ENCODE measurements around the gene TKTL1.
"Not testable (repeated sequence)": the region's sequence is repeated elsewhere in the genome, so short reads cannot be mapped to it uniquely, and the experiment has no call there.

TKTL1 gene

GRCh38 chrX:154343620-154344019 is 48.0 kb downstream of the TKTL1 start:
- not testable (repeated sequence) for DNase-seq (ENCODE audit: low spot score)

GRCh38 chrX:154348114-154348531 is 52.5 kb downstream of the TKTL1 start:
- DNase-seq (ENCODE audit: low spot score), result no peak

GRCh38 chrX:154348646-154349358 is 53.2 kb downstream of the TKTL1 start:
- no peak for DNase-seq (ENCODE audit: low spot score)

- no peak for DNase-seq (ENCODE audit: low spot score)
Observed at GRCh38 chrX:154349359-154349935, 53.9 kb downstream of the TKTL1 start.

GRCh38 chrX:154349979-154350378 is 54.4 kb downstream of the TKTL1 start:
- DNase-seq (ENCODE audit: low spot score), result no peak

- DNase-seq (ENCODE audit: low spot score), result no peak
Observed at GRCh38 chrX:154350429-154351182, 55.0 kb downstream of the TKTL1 start.

- peak; percentile 30 for DNase-seq (ENCODE audit: low spot score)
Observed at GRCh38 chrX:154351183-154352011, 55.8 kb downstream of the TKTL1 start.

GRCh38 chrX:154352012-154352401 is 56.4 kb downstream of the TKTL1 start:
- DNase-seq (ENCODE audit: low spot score), result no peak

- no peak for DNase-seq (ENCODE audit: low spot score)
Observed at GRCh38 chrX:154352466-154352865, 56.9 kb downstream of the TKTL1 start.

GRCh38 chrX:154353172-154353843 is 57.7 kb downstream of the TKTL1 start:
- DNase-seq (ENCODE audit: low spot score), result no peak

GRCh38 chrX:154354013-154354412 is 58.4 kb downstream of the TKTL1 start:
- DNase-seq (ENCODE audit: low spot score), result no peak

- DNase-seq (ENCODE audit: low spot score), result no peak
Observed at GRCh38 chrX:154354516-154354915, 58.9 kb downstream of the TKTL1 start.

GRCh38 chrX:154355094-154355775 is 59.6 kb downstream of the TKTL1 start:
- no peak for DNase-seq (ENCODE audit: low spot score)

- DNase-seq (ENCODE audit: low spot score), result no peak
Observed at GRCh38 chrX:154355776-154356140, 60.2 kb downstream of the TKTL1 start.

- no peak for DNase-seq (ENCODE audit: low spot score)
Observed at GRCh38 chrX:154356596-154356995, 61.0 kb downstream of the TKTL1 start.

- no peak for DNase-seq (ENCODE audit: low spot score)
Observed at GRCh38 chrX:154357205-154357604, 61.6 kb downstream of the TKTL1 start.

- DNase-seq (ENCODE audit: low spot score), result no peak
Observed at GRCh38 chrX:154358011-154358410, 62.4 kb downstream of the TKTL1 start.

GRCh38 chrX:154358829-154359228 is 63.2 kb downstream of the TKTL1 start:
- no peak for DNase-seq (ENCODE audit: low spot score)

GRCh38 chrX:154359362-154360154 is 64.0 kb downstream of the TKTL1 start:
- no peak for DNase-seq (ENCODE audit: low spot score)

GRCh38 chrX:154360155-154360713 is 64.6 kb downstream of the TKTL1 start:
- no peak for DNase-seq (ENCODE audit: low spot score)

Data from hematopoietic multipotent progenitor cell treated with erythropoietin and hydrocortisone succinate and interleukin-3 and kit ligand, for 15 days (in vitro differentiated cells).